HG03342 (cell line): ENCODE results near the gene CLEC11A.

ENCODE experiments used
- ATAC-seq: cut with Tn5 transposase; IDR thresholded peaks from one replicate; pipeline ENCODE4 v1.9.1; 2021; ENCODE audit warnings: mild to moderate bottlenecking, moderate library complexity; ENCODE audit not compliant: unreplicated experiment

Gene CLEC11A

DNA sequence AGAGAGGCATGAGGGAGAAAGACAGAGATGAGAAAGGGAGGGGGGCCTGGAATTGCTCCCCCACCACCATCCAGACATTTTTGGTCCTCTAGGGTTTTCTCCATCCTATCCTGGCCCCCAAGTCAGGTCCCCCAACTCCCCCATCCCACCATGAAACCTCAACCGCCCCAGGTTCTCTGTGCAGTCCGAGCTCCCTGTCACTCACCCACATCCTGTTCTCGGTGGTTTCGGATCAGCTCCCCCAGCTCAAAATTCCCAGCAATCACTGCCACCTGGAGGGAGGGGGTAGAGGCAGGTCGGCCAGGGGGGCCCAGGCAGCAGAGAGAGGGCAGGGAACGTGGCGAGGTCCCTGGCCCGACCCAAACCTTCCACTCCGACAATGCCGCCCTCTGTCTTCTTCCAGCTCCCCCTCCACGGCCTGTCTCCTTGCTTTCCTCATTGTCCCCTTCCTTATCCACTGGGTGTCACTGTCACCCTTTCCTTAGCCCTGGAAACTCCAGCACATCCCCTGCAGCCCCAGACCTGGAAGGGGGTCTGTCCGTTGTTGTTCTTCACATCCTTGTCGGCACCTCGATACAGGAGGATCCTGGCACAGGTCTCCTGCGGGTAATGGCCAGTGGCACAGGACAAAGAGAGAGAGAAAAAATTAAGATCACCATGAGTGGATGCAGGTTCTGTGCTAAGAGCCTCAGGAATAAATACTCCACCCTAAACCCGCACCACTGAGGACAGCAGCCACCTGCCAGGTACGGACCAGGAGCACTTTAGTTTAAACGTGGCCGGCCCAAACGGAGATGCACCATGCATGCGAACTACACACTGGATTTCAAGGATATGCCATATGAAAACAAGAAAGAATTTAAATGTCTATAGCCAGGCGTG, 19.0 kb upstream of the CLEC11A start:
- ATAC-seq: no peak

DNA sequence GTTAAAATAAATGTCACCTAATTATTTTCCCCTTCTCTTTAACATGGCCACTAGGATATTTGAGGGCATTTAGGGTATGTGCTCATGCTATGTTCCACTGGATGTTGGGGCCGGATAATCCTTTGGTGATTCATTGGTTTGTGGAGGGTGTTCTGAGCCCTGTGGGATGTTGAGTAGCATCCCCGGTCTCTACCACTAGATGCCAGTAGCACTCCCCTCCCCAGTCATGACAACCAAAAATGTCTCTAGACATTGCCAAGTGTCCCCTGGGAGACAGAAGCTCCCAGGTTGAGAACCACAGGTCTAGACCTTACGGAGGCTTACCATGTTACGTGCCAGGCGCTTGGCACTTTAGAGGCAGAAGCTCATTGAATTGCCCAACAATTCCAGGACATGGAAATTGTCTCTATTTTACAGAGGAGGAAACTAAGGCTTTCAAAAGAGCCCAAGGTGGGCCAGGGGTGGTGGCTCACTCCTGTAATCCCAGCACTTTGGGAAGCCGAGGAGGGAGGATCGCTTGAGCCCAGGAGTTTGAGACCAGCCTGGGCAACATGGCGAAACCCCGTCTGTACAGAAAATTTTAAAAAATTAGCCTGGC, 17.6 kb upstream of the CLEC11A start:
- no peak for ATAC-seq

DNA sequence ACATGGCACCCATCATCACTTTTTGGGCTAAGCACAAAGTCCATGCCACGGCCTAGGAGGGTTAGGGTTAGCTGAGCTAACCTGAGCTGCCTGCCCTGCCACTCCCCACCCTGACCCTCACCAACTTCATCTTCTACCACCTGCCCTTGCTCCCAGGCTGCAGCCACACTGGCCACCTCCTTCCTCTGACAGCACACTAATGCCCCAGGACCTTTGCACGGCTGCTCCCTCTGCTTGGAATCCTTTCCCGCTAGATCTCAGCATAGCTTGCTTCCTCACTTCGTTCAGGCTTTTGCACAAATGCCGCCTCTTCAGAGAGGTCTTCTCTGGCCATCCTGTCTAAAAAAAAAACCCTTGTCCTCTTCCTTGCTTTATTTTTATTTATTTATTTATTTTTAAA, 16.8 kb upstream of the CLEC11A start:
- no peak for ATAC-seq

DNA sequence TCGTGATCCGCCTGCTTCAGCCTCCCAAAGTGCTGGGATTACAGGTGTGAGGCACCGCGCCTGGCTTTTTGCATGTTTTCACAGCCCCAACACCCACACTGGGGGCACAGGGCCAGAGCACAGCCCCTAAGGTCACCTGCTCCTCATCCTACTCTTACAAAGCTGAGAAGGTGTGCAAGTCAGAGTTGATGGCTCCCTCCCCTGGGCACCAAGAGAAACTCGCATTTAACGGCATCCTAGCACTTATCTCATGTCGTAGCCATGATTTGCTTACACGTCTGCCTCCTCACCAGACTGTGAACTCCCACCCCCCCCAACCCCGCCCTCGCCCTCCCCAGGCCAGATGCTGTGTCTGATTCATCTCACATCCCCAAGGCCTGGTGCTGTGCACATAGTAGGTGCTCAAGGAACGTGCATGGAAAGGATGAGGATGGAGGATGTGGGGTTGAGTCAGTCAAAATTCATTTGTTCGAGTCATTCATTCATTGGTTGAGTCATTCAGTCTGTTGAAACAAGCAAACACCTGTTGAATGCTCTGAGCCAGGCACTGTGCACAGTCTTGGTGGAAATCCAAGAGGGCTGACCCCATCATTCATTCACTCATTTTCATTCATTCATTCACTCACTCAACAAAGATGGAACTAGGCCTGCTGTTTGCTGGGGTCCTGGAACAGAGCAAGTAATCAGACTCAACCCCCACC, 14.8 kb upstream of the CLEC11A start:
- ATAC-seq: no peak

DNA sequence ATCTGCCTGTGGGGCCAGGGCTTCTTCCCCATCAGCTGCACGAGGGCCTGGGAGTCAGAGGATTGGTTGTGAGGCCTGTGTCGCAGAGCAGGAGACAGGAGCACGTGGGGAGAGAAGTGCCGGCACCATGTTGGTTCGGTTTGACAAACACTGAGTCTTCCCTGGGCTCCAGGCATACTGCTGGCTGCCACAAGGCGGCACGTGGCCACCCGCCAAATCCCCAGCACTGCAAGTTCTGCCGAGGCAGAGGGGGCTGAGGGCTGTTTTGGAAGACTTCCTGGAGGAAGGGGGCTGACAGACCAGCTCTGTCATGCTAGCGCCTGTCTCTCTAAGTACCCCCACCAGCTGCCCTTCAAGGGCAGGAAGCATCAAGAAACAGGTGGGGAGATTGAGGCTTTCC, 13.1 kb upstream of the CLEC11A start:
- ATAC-seq: no peak

DNA sequence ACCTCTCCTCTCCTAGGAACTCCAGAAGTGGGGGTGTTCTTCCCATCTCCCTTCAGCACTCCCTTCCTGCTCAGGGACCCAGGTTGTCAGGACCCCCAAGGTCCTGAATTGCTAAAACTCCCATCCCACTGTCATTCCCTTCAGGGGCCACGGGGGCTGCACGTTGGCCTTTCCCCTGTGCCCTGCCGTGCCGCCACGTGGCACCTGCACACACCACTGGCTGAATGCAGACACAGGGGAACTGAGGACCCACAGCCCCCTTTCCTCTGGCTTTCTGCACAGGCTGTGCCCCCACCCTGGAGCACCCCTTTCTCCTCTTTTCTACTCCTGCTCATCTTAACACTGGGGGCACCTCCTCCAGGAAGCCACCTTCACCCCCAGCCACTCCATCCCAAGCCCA, 12.6 kb upstream of the CLEC11A start:
- no peak for ATAC-seq

DNA sequence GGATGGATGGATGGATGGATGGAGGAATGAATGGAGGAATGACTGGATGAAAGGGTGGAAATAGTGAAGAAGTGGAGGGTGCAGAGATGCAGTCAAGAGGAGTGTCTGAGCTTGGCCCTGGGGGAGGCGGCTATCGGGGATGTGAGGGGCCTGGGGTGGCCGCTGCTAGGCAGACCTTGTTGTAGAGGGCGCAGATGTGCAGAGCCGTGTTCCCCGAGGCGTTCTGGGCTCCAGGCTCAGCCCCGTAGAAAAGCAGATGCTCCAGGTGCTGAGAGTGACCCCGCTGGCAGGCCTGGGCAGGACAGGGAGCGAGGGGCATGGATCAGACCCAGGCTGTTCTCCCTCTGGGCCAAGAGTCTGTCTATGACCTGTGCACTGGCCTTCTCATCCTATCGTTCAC, 12.0 kb upstream of the CLEC11A start:
- ATAC-seq: no peak

DNA sequence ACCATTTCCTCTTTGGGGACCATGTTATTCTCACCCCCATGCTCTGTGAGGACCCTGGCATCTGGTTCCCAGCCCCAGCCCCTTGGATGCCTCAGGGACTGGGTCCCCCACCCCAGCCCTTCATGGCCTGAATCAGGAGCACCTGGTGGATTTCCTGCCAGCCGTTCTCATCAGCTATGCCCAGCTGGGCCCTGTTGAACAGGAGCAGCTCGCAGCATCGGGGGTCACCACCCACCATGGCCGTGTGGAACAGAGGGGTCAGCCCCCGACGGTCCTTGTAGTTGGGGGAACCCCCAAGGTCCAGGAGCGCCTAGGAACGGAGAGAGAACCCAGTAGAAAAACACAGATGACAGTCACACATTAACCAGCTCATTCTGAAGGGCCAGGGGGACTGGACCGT, 11.4 kb upstream of the CLEC11A start:
- ATAC-seq: no peak

DNA sequence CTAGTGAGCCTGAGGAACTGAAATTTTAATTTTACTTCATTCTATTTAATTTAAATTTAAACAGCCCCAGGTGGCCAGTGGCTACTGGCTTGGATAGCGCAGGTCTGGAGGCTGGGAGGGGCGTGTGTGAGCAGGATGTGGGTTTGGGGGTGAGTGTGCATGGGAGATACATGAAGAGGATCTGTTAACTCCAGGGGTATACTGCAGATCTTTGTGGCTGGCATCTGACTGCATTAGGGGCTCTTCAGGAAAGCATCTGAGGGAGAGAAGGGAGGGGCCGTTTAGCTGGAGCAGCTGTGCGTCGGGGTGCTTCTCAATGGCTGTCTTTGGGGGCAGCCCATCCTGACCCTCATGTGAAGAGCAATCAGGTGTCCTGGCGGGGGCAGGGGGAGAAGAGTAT, 10.3 kb upstream of the CLEC11A start:
- ATAC-seq: no peak

DNA sequence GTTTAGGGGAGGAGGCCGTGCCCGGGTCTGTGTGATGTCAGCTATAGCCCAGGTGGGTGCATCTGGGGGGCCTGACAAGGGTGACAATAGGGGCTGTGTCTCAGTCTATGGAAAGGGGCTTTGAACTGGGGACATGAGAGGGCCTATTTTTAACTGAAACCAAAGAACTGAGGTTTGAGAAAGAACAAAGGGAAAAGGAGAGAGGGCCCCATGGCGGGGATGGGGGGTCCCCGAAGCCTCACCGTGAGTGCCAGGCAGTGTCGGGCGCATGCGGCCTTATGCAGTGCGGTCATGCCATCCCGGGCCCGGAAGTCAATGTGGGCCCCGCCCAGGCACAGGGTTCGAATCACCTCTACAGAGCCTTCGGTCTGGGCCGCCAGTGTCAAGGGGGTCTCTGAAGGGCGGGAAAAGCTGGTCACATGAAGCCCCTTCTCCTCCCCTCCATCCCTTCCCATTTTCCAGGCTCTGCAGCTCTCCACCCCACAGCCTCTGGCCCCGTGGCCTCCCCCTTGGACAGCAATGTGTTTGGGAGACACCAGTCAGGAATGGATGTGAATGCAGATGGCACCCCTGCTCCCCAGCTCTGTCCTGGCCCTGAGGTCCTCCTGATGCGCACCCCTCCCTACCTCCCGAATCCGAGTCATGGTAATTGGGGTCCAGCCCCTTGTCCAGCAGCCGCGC, 9.5 kb upstream of the CLEC11A start:
- no peak for ATAC-seq

DNA sequence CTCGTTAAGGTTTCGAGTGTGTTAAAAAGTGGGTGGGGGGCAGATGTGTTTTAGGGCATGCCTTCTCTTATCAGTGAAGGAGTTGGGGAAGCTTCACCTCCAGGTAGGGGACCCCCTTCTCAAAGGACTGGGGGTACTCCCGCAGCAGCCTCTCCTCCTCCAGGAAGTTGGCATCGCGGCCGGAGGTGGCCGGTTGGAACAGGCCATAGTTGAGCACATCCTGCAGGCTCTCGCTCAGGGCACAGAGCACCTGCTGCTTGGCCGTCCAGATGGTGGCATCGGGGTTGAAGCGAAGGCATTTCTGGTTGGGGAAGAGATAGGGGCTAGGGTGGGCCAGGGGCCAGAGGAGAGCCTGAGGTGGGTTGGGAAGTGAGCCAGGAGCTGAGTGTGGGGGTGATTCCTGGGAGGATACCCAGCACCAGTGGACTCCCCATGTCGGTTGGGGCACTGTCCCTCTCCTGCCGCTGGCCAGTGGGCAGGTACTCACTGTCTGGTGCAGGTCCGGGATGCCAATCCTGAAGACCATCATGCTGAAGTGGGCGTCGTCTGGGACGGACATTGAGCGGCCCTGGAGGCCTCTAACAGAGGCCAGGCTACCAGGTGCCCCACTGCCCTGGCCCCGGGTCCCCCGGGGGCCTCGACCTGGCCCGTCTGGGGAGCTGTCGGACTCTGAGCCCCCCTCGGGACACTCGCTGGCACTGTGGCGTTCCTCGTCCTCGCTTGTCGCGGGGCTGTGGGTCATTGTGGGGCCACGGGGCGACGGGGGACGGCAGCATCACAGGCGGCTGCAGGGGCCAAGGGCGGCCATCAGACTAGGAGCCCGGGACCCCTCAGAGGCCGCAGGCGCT, 6.8 kb upstream of the CLEC11A start:
- no peak for ATAC-seq

DNA sequence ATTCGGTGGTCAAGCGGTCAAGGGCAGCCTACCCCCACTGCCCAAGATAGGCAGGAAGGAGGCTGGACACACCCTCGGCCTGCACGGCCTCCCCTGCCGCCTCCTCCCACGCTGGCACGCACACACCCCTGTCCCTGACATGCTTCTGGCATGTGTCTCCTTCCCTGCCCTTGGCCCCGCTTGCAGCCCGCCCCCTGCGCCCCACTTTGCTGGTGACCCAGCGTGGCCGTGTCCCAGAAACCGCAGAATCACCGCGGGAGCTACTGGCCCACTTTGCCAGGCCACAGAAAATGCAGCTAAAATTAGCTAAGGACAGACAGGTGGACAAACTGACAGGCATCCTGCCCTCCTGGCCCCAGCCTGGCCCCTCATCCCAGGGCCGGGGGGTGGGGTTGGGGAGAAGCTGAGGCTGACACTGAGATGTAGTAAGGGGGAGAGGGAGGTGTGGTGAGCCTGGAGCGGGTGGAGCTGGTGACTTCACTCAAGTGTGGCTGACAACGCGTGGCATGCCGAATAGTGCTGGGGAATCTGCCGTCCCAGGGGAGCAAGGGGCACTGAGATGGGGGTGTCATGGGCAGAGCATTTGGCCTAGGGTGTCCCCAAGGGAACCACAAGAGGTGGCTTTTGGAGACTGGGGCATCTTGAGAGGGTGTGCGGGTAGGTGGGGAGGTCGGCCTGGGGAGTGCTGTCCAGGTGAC, 6.0 kb upstream of the CLEC11A start:
- no peak for ATAC-seq

DNA sequence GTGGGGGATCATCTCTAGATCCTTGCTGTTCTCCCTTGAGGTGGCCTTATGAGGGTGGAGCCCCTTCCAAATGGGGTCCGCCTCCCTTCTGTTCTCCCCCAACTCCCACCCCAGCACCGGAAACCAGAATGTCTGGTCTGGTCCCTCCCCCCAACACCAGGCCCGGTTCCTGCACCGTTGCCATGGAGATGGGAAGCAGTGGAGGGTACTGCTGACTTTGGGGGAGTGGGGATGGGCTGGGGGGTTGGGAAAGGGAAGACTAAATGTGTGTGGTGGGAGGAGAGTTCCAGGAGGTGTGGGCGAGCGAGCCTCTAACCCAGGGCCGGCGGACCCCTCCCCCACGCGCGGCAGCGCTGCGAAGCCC, 5.3 kb upstream of the CLEC11A start:
- ATAC-seq: no peak

DNA sequence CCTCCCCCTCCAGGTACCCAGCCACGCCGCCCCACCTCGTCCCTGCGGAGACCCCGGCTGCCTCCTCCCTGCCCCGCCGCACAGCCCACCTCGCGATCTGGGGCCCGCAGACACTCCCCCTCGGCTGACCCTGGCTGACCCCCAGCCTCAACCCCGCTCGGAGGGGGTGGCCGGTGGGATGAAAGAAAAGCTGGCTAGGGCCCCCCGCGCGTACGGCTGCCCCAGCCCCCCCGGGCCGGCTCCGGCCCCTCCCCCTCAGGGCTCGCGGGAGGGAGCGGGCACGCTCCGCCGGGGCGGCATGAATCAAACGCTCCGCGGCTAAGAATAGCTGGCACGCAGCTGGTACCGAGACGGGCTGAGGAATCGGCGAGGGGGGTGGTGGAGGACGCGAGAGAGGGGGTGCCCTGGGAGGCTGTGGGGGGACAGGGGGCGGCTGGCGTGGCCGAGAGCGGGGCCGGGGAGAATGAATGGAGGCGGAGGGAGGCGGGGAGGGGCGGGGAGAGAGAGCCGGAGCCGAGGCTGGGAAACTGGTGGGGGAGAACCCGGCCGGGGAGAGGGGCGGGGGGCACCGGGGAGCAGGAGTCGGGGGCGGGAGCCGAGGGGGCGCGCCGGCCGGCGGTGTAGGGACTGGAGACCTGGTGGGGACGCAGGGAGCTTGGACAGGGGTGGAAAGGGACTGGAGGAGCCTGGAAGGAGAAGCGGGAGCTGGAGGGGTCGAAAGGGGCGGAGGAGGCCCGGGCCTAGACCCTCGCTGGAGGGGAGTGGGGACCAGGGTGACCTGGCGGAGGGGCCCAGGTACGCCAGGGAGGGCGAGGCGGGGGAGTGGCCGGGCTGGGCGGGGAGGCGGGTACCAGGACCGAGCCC, 4.7 kb upstream of the CLEC11A start:
- ATAC-seq: no peak

DNA sequence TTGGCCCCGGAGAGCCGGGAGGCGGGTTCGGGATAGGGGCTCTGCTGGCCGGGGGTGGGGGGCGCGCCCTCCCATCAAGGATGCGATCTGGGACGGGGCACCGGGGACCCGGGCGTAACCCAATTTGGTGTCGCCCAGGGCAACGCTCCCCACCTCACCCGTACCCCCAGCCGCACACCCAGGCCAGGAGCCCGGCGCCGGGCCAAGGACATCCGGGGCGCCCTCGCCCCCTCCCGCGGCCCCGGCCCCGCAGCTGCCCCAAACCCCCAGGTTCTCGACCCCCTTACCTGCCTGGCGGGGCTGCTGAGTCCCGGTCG, 4.1 kb upstream of the CLEC11A start:
- no peak for ATAC-seq

DNA sequence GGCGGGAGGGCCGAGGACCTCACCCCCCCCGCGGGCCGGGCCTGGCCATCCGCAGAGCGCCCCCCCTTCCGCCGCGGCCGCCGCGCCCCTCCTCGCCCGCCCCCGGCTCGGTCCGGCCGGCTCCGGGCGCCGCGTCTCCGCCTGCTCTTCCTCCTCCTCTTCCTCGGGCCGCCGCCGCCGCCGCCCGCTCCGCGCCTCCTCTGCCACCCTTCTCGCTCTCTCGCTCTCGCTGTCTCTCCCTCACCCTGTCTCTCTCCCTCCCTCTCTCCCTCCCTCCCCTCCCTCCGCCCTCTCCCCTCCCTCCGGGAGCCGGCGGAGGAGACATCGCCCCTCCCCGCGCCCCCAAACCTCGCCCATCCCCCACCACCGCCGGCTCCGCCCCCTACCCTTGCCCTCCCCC, 3.6 kb upstream of the CLEC11A start, which contains the start of gene SHANK1:
Gene SHANK1, minus strand, starts transcription at position 237 of the 400 bp plus-strand sequence. CDS start 2,883 bp downstream, outside the sequence.
- ATAC-seq: no peak

DNA sequence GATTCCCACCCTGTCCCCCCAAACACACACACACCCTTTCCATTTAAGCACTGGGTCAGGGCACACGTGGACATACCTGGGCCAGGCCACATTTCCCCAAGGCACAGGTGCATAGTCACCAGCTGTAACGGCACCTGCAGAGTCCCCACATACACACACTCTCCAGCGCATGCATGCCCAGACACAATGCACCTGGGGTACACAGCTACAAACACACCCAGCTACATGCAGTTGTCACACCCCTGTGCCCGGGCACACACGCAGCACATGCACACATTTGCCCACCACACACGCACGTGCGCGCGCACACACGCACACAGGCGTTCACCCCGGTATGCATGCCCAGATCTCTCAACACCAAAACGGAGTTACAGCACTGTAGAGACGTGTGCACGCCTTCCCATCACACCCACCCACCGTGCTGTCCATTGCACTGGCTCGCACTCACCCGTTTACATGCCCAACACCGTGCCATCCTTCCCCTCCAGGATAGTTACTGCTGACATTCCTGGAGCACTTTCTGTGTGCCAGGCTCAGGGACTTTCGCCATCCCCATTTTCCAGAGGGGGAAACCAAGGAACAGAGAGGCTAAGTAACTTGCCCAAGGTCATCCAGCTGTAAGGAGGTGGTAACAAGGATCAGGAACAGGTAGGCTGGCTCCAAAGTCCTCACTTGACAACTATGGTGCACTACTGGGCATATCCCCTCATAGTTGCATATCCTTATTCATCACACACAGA, 2.8 kb upstream of the CLEC11A start:
- no peak for ATAC-seq

DNA sequence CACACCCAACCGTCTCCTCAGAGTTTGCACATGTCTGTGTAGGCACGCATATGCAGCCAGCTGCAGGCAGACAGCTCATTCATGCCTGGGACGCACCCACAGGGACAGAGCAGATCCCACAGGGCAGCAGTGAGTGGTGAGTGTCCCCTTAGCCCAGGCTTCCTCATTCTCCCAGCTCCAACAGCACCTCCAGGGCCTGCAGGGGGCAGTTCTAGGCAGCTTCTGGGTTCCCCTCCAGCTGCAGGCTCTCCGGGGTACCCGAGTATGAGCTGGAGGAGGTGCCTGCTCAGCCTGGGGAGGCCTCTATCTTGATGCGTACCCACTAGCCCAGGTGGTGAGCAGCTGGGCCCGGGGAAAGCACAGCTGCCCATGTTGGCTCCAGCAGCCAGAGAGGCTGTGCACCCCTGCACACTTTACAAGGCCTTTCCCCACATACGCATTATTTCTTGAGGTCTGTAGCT, 2.2 kb upstream of the CLEC11A start:
- ATAC-seq: no peak
